H1 (cell line): ENCODE data around the gene LRRC8D. TPM values are rescaled to one million over a fixed set of nuclear protein-coding genes. Genes with fewer than 3 reads are reported as not detected.

Experiments
- CTCF ChIA-PET: fragments of 300-600 bp; sonication (Branson Sonifier 250); formaldehyde crosslinking; loops from one replicate; lab custom pipeline; 2021; ENCODE audit not compliant: partially characterized antibody; lab: Charles Lee
- POLR2A ChIA-PET: fragments of 300-600 bp; sonication (Branson Sonifier 250); formaldehyde crosslinking; loops from one replicate; lab custom pipeline; 2021; ENCODE audit warnings: inconsistent platforms; ENCODE audit not compliant: partially characterized antibody; lab: Charles Lee
- DNase-seq, 2 experiments: peaks; one replicate each; pipeline versions ENCODE4 v3.0.0 to v3.0.0-alpha.2; 2010 to 2022; ENCODE audit warnings: low spot score in 2 of 2, low read depth in 1 of 2, mixed read lengths in 1 of 2
- FAIRE-seq: peaks from 2 replicates; lab custom pipeline; 2011; peaks lifted over from hg19 to GRCh38; lab: Jason Lieb, UNC
- H2AFZ ChIP-seq: 2 replicates; pipeline ENCODE4 v1.8.1; 2012; ENCODE audit warnings: low read length, inconsistent platforms
- H2AK5ac ChIP-seq: 2 replicates; pipeline ENCODE4 v1.6.1; 2013; ENCODE audit warnings: low read depth, low read length
- H2BK120ac ChIP-seq: replicated peaks from 2 replicates; pipeline ENCODE3; 2013; ENCODE audit warnings: low read depth, low read length, inconsistent platforms
- H2BK12ac ChIP-seq: 2 replicates; pipeline ENCODE4 v1.6.1; 2013; ENCODE audit warnings: low read depth, low read length
- H2BK15ac ChIP-seq: 2 replicates; pipeline ENCODE4 v1.6.1; 2013; ENCODE audit warnings: low read length
- H2BK20ac ChIP-seq: 2 replicates; pipeline ENCODE4 v1.6.1; 2013; ENCODE audit warnings: low read length
- H2BK5ac ChIP-seq: 2 replicates; pipeline ENCODE4 v1.6.1; 2013; ENCODE audit warnings: low read depth, low read length
- H3K14ac ChIP-seq: 2 replicates; pipeline ENCODE4 v1.6.1; 2013; ENCODE audit warnings: inconsistent platforms; ENCODE audit not compliant: insufficient read length
- H3K18ac ChIP-seq: 2 replicates; pipeline ENCODE4 v1.6.1; 2013; ENCODE audit warnings: low read length; ENCODE audit errors: extremely low read depth
- H3K23ac ChIP-seq: 2 replicates; pipeline ENCODE4 v1.6.1; 2013; ENCODE audit warnings: inconsistent platforms; ENCODE audit not compliant: insufficient read length
- H3K23me2 ChIP-seq: 2 replicates; pipeline ENCODE4 v1.6.1; 2013; ENCODE audit warnings: low read depth, low read length
- H3K27ac ChIP-seq: 2 replicates; pipeline ENCODE4 v1.6.1; 2011; ENCODE audit warnings: low read depth, low read length, inconsistent platforms
- H3K27me3 ChIP-seq, 4 experiments: replicated peaks in 1 of 4; 1 replicate in 1 of 4; 2 replicates in 3 of 4; pipeline versions ENCODE4 v1.6.1 to v1.8.1; 2011 to 2013; ENCODE audit warnings: low read length in 3 of 4, mild to moderate bottlenecking in 3 of 4, inconsistent platforms in 2 of 4, mixed read lengths in 2 of 4, moderate library complexity in 1 of 4; ENCODE audit not compliant: control insufficient read depth in 3 of 4, insufficient read depth in 3 of 4; ENCODE audit errors: extremely low read depth in 1 of 4
- H3K36me3 ChIP-seq, 4 experiments: 2 replicates each; pipeline versions ENCODE4 v1.6.1 to v1.8.1; 2011 to 2013; ENCODE audit warnings: mild to moderate bottlenecking in 4 of 4, low read length in 3 of 4, moderate library complexity in 2 of 4, control low read depth in 1 of 4, inconsistent platforms in 1 of 4; ENCODE audit not compliant: insufficient read depth in 4 of 4, control insufficient read depth in 2 of 4
- H3K4ac ChIP-seq: replicated peaks from 2 replicates; pipeline ENCODE3; 2013; ENCODE audit warnings: low read length, low read depth, mixed read lengths, inconsistent platforms; ENCODE audit not compliant: insufficient read length
- H3K4me1 ChIP-seq, 4 experiments: replicated peaks in 1 of 4; 1 replicate in 1 of 4; 2 replicates in 3 of 4; pipeline versions ENCODE4 v1.6.1 to v1.8.1; 2011 to 2013; ENCODE audit warnings: low read length in 3 of 4, inconsistent platforms in 2 of 4, mixed read lengths in 1 of 4; ENCODE audit not compliant: insufficient read depth in 4 of 4, control insufficient read depth in 3 of 4
- H3K4me2 ChIP-seq, 2 experiments: 2 replicates each; pipeline versions ENCODE4 v1.6.1 to v1.8.1; 2011 to 2013; ENCODE audit warnings: low read depth in 2 of 2, low read length in 2 of 2, control low read depth in 1 of 2, inconsistent platforms in 1 of 2, mild to moderate bottlenecking in 1 of 2; ENCODE audit not compliant: insufficient read depth in 1 of 2
- H3K4me3 ChIP-seq, 4 experiments: fragments of 200-600, 300-600 bp in 1 of 4; sonication (generic), shearing (Covaris generic), sonication (Bioruptor Twin) in 1 of 4; 2 replicates each; pipeline versions ENCODE4 v1.5.1 to v1.8.1; 2011 to 2016; ENCODE audit warnings: low read length in 4 of 4, low read depth in 3 of 4, control low read depth in 2 of 4, inconsistent platforms in 2 of 4, mild to moderate bottlenecking in 2 of 4, mixed read lengths in 1 of 4, moderate library complexity in 1 of 4; ENCODE audit not compliant: insufficient read depth in 2 of 4; ENCODE audit errors: extremely low read depth in 1 of 4
- H3K56ac ChIP-seq: replicated peaks from 2 replicates; pipeline ENCODE3; 2013; ENCODE audit warnings: low read depth, mild to moderate bottlenecking, mixed read lengths, low read length, inconsistent platforms; ENCODE audit not compliant: insufficient read length
- H3K79me1 ChIP-seq: 2 replicates; pipeline ENCODE4 v1.6.1; 2013; ENCODE audit warnings: low read depth, low read length, control low read depth
- H3K79me2 ChIP-seq, 2 experiments: 2 replicates each; pipeline versions ENCODE4 v1.6.1 to v1.8.1; 2012 to 2013; ENCODE audit warnings: low read length in 2 of 2, mild to moderate bottlenecking in 2 of 2, inconsistent platforms in 1 of 2; ENCODE audit not compliant: insufficient read depth in 2 of 2, control insufficient read depth in 1 of 2
- H3K9ac ChIP-seq, 4 experiments: replicated peaks in 1 of 4; 1 replicate in 1 of 4; 2 replicates in 3 of 4; pipeline versions ENCODE4 v1.6.1 to v1.8.1; 2011 to 2013; ENCODE audit warnings: low read depth in 3 of 4, low read length in 3 of 4, control low read depth in 2 of 4, mild to moderate bottlenecking in 2 of 4, moderate library complexity in 2 of 4, inconsistent platforms in 1 of 4; ENCODE audit errors: extremely low read depth in 1 of 4
- H3K9me3 ChIP-seq, 2 experiments: 2 replicates each; pipeline versions ENCODE4 v1.6.1 to v1.8.1; 2012 to 2013; ENCODE audit warnings: mild to moderate bottlenecking in 2 of 2, moderate library complexity in 2 of 2, control low read depth in 1 of 2, inconsistent platforms in 1 of 2, low read depth in 1 of 2, low read length in 1 of 2, mixed read lengths in 1 of 2; ENCODE audit not compliant: insufficient read depth in 2 of 2
- H4K20me1 ChIP-seq, 2 experiments: replicated peaks in 1 of 2; 2 replicates each; pipeline versions ENCODE3 to v1.8.1; 2011 to 2013; ENCODE audit warnings: inconsistent platforms in 2 of 2, low read length in 2 of 2, mild to moderate bottlenecking in 1 of 2; ENCODE audit not compliant: insufficient read depth in 2 of 2, control insufficient read depth in 1 of 2
- H4K5ac ChIP-seq: 2 replicates; pipeline ENCODE4 v1.6.1; 2013; ENCODE audit warnings: low read length, low read depth, mixed read lengths, inconsistent platforms; ENCODE audit not compliant: insufficient read length
- H4K8ac ChIP-seq: 2 replicates; pipeline ENCODE4 v1.8.0; 2013; ENCODE audit warnings: mild to moderate bottlenecking, moderate library complexity, low read length, inconsistent platforms; ENCODE audit not compliant: insufficient read depth; ENCODE audit errors: extremely low read depth
- H4K91ac ChIP-seq: replicated peaks from 2 replicates; pipeline ENCODE3; 2013; ENCODE audit warnings: low read length, mixed read lengths, inconsistent platforms; ENCODE audit not compliant: insufficient read length
- CBX8 ChIP-seq: fragments of 300-800, 300-1000 bp; sonication (generic); IDR thresholded peaks from 2 replicates; pipeline ENCODE4 v1.7.1; 2016; ENCODE audit warnings: low read depth, low read length, borderline replicate concordance
- CTBP2 ChIP-seq: IDR thresholded peaks from 2 replicates; pipeline ENCODE4 v1.7.0; 2011; ENCODE audit warnings: borderline replicate concordance, mild to moderate bottlenecking, moderate library complexity, mixed read lengths, low read length; ENCODE audit not compliant: insufficient read depth, insufficient read length
- KDM1A ChIP-seq: fragments of 200-600, 300-600 bp; sonication (generic); IDR thresholded peaks from 2 replicates; pipeline ENCODE4 v1.7.1; 2016; ENCODE audit warnings: mild to moderate bottlenecking, low read length, borderline replicate concordance
- NANOG ChIP-seq: IDR thresholded peaks from 2 replicates; pipeline ENCODE4 v1.6.1; 2011; ENCODE audit warnings: low read length, low read depth, mild to moderate bottlenecking, inconsistent platforms; ENCODE audit not compliant: insufficient read depth, poor library complexity, severe bottlenecking
- POLR2A ChIP-seq, 2 experiments: IDR thresholded peaks; 1 replicate in 1 of 2; 2 replicates in 1 of 2; pipeline ENCODE4 v1.6.1; 2011; ENCODE audit warnings: low read depth in 2 of 2, low read length in 2 of 2, mild to moderate bottlenecking in 2 of 2; ENCODE audit errors: control extremely low read depth in 1 of 2
- SIN3A ChIP-seq, 2 experiments: IDR thresholded peaks in 1 of 2; conservative IDR thresholded peaks in 1 of 2; 2 replicates each; pipeline ENCODE4 v1.6.1; 2011 to 2012; ENCODE audit warnings: low read length in 2 of 2, improper control_type of control experiment in 1 of 2, low read depth in 1 of 2, mild to moderate bottlenecking in 1 of 2
- TAF7 ChIP-seq: optimal IDR thresholded peaks from 2 replicates; pipeline ENCODE3; 2011; ENCODE audit warnings: low read depth, mild to moderate bottlenecking, inconsistent platforms, low read length, moderate library complexity, borderline replicate concordance
- TCF12 ChIP-seq: IDR thresholded peaks from 2 replicates; pipeline ENCODE4 v1.6.1; 2011; ENCODE audit warnings: low read depth, mild to moderate bottlenecking, low read length
- WGBS, 2 experiments: shearing (Covaris generic) in 1 of 2; methylation state at CpG; one replicate each; pipeline versions ENCODE4 v1.1.6 to v1.1.7; 2013 to 2015; ENCODE audit warnings: low lambda C conversion rate in 2 of 2, mixed read lengths in 2 of 2, inconsistent platforms in 1 of 2, low coverage in 1 of 2, missing lambda C conversion rate in 1 of 2; ENCODE audit not compliant: insufficient replicate concordance in 2 of 2, insufficient coverage in 1 of 2, insufficient read length in 1 of 2; ENCODE audit errors: extremely low coverage in 1 of 2, missing lambda C conversion rate in 1 of 2; 5-methylcytosine and 5-hydroxymethylcytosine counted together
- polyA plus RNA-seq, 7 experiments: library from polyadenylated mRNA; depleted of rRNA in 3 of 7; stranded (reverse) in 5 of 7; unstranded in 2 of 7; fragments of >200 nt in 5 of 7; fragments of 200-250 nt in 2 of 7; gene quantifications; 1 replicate in 5 of 7; 2 replicates in 1 of 7; 4 replicates in 1 of 7; pipeline versions ENCODE4 v1.2.1 to v1.2.3, GENCODE V29; 2011 to 2013; ENCODE audit warnings: missing spikeins in 2 of 7, mixed read lengths in 2 of 7
- total RNA-seq: library from RNA; stranded (reverse); fragmentation: NEBNext Ultra II Directional; extraction: Animal tissue kit (Norgen Biotek cat#: 25700); gene quantifications from 2 replicates; pipeline ENCODE4 v1.2.1, GENCODE V29; 2021

LRRC8D gene
- total and polyA plus RNA-seq, 2 of the 8 experiments (the other 6 are each of a cell fraction or from before 2014, with no cell fraction given) = 42.0 to 58.5 TPM

GRCh38 chr1:89833183-89834082 lies 12.6 kb downstream of the LRRC8D start:
- Histone ChIP-seq H3K27me3 (no peaks in the 10 kb centered on the region), H2BK120ac (no peak overlapping the region), H3K14ac (no peak overlapping the region), H3K4me2 (peak overlapping the region; percentile 7 to 35; a peak in 2 of 4 replicates), H4K8ac (no peak overlapping the region), H3K23me2 (no peaks in the 10 kb centered on the region), H4K5ac (no peak overlapping the region), H3K9ac (no peak overlapping the region; a peak in 1 of 7 replicates), H3K18ac (no peak overlapping the region; the same call in 1 of the 2 replicates), H2BK20ac (no peak overlapping the region), H2BK5ac (peak overlapping the region; percentile 46; the same call in 1 of the 2 replicates), H3K9me3 (no peaks in the 10 kb centered on the region), H3K79me2 (peaks cover 5 to 96% of the 10 kb centered on the region in 2 experiments), H4K20me1 (peaks cover 5 to 15% of the 10 kb centered on the region in 2 experiments), H3K4ac (no peak overlapping the region), H4K91ac (no peak overlapping the region), H2BK12ac (peak overlapping the region; percentile 97; the same call in 1 of the 2 replicates), H3K36me3 (0 out of 8 replicates have a peak, but pooled peaks cover 0 to 2% (median 0%) of the 10 kb centered on the region in 4 experiments), H3K56ac (no peak overlapping the region), H3K79me1 (peaks cover 10% of the 10 kb centered on the region), H2BK15ac (no peak overlapping the region), H3K27ac (no peak overlapping the region), H3K23ac (no peak overlapping the region), H3K4me1 (peaks cover 12 to 30% (median 20%) of the 10 kb centered on the region in 4 experiments), H2AK5ac (peak overlapping the region; percentile 95; the same call in 1 of the 2 replicates), H2AFZ (no peak overlapping the region), H3K4me3 (no peak overlapping the region)
- TF ChIP-seq CBX8 (no peak), TAF7 (no peak), POLR2A (IDR thresholded peaks at IDR 0.05; ENCODE audit: control extremely low read depth in 1 of 2, low read depth in 2 of 2, low read length in 2 of 2) (no peak), KDM1A (no peak), SIN3A (conservative IDR thresholded peaks at IDR 0.05 in 1 of 2, IDR thresholded peaks at IDR 0.05 in 1 of 2; ENCODE audit: low read depth in 1 of 2, low read length in 2 of 2) (no peak), TCF12 (no peak), CTBP2 (no peak), NANOG (no peak)
- ChIA-PET CTCF (interaction anchor here (1.0 to 3.8 kb wide), 8 partner anchors 8 to 155 kb away, joined by 3 to 23 read pairs (median 4); no protein-coding TSS in a partner anchor), POLR2A (interaction anchor here (1.3 to 6.8 kb wide), 4 partner anchors 10 to 21 kb away, joined by 3 to 87 read pairs (median 14); partner anchors contain the start of gene LRRC8D)
- 84% methylated on average over 7 of the region's 7 CpGs; no CpG with 5 or more reads in 1 of the 2 experiments for WGBS, 2 experiments
- DNase-seq (no peak), FAIRE-seq (no peak)
